ENCODE results near the gene ZNF254. TPM values are rescaled to one million over a fixed set of nuclear protein-coding genes. Genes with fewer than 3 reads are reported as not detected.
"Not testable (repeated sequence)": the region's sequence is repeated elsewhere in the genome, so short reads cannot be mapped to it uniquely, and the experiment has no call there.

ZNF254 gene
- polyA plus RNA-seq, 2 of the 4 experiments (the other 2 are of a cell fraction) = 7.8 to 12.1 TPM

- TF ChIP-seq, protein P1, sequence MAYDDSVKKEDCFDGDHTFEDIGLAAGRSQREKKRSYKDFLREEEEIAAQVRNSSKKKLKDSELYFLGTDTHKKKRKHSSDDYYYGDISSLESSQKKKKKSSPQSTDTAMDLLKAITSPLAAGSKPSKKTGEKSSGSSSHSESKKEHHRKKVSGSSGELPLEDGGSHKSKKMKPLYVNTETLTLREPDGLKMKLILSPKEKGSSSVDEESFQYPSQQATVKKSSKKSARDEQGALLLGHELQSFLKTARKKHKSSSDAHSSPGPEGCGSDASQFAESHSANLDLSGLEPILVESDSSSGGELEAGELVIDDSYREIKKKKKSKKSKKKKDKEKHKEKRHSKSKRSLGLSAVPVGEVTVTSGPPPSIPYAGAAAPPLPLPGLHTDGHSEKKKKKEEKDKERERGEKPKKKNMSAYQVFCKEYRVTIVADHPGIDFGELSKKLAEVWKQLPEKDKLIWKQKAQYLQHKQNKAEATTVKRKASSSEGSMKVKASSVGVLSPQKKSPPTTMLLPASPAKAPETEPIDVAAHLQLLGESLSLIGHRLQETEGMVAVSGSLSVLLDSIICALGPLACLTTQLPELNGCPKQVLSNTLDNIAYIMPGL (CRISPR knock-in tag; IDR thresholded peaks at IDR 0.05; ENCODE audit: borderline replicate concordance) = no peak
Observed at GRCh38 chr19:24071078-24071477, 15.9 kb upstream of the ZNF254 start (continued).

- no peak for TF ChIP-seq HDAC2 (IDR thresholded peaks at IDR 0.05)
- TF ChIP-seq HOXB13 (CRISPR knock-in tag; IDR thresholded peaks at IDR 0.05; ENCODE audit: low read depth) = no peak
- TF ChIP-seq RFX5 (IDR thresholded peaks at IDR 0.05) = no peak
- TF ChIP-seq, protein P1 (CRISPR knock-in tag; IDR thresholded peaks at IDR 0.05; ENCODE audit: borderline replicate concordance) = no peak
- TF ChIP-seq, protein P2, sequence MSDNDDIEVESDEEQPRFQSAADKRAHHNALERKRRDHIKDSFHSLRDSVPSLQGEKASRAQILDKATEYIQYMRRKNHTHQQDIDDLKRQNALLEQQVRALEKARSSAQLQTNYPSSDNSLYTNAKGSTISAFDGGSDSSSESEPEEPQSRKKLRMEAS (IDR thresholded peaks at IDR 0.05) = no peak
- no peak for TF ChIP-seq NPAS2 (CRISPR knock-in tag; IDR thresholded peaks at IDR 0.05; ENCODE audit: borderline replicate concordance)
- no peak for TF ChIP-seq BHLHE40 (IDR thresholded peaks at IDR 0.05; ENCODE audit: low read depth, low read length)
- no peak for TF ChIP-seq RARB (CRISPR knock-in tag; IDR thresholded peaks at IDR 0.05)
- no peak for TF ChIP-seq CBX2 (IDR thresholded peaks at IDR 0.05; ENCODE audit: borderline replicate concordance, low read depth)
- no peak for TF ChIP-seq ZFP36 (IDR thresholded peaks at IDR 0.05; ENCODE audit: borderline replicate concordance, partially characterized antibody)
- TF ChIP-seq, protein P3, sequence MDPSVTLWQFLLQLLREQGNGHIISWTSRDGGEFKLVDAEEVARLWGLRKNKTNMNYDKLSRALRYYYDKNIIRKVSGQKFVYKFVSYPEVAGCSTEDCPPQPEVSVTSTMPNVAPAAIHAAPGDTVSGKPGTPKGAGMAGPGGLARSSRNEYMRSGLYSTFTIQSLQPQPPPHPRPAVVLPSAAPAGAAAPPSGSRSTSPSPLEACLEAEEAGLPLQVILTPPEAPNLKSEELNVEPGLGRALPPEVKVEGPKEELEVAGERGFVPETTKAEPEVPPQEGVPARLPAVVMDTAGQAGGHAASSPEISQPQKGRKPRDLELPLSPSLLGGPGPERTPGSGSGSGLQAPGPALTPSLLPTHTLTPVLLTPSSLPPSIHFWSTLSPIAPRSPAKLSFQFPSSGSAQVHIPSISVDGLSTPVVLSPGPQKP (IDR thresholded peaks at IDR 0.05; ENCODE audit: low read depth, low read length) = no peak
- no peak for TF ChIP-seq NR3C1 (IDR thresholded peaks at IDR 0.05)
- no peaks in the 10 kb centered on the region for H3K4me1 ChIP-seq
- ChIA-PET POLR2A (no interaction called here), CTCF (no interaction called here)
- H3K27ac ChIP-seq = no peak overlapping the region
- ATAC-seq (no peak), DNase-seq (ENCODE audit: low read depth in 1 of 2, low spot score in 1 of 2) (no peak), FAIRE-seq (no peak)
- H3K4me3 ChIP-seq = no peak overlapping the region
- no peak overlapping the region for H3K4me2 ChIP-seq
- 0 out of 3 replicates have a peak, but pooled peaks cover 7% of the 10 kb centered on the region for H3K9me3 ChIP-seq
Observed at GRCh38 chr19:24072720-24073119, 14.3 kb upstream of the ZNF254 start.

GRCh38 chr19:24073807-24074206 is 13.2 kb upstream of the ZNF254 start:
- FAIRE-seq = no peak
- H3K4me1 ChIP-seq = no peaks in the 10 kb centered on the region
- POLR2A ChIA-PET = no interaction called here
- DNase-seq (ENCODE audit: low read depth in 1 of 2, low spot score in 1 of 2) = no peak
- 0 out of 3 replicates have a peak, but pooled peaks cover 3% of the 10 kb centered on the region for H3K9me3 ChIP-seq
- no peak overlapping the region for H3K4me2 ChIP-seq
- no peak overlapping the region for H3K27ac ChIP-seq
- TF ChIP-seq FOXS1 (CRISPR knock-in tag; IDR thresholded peaks at IDR 0.05) = no peak
- TF ChIP-seq MAFK (IDR thresholded peaks at IDR 0.05; ENCODE audit: partially characterized antibody) = no peak
- TF ChIP-seq NR3C1 (IDR thresholded peaks at IDR 0.05) = no peak
- TF ChIP-seq RFX5 (IDR thresholded peaks at IDR 0.05) = no peak
- no peak; a peak in 1 of 6 replicates for ATAC-seq
- CTCF ChIA-PET = no interaction called here
- H3K4me3 ChIP-seq = no peak overlapping the region

DNA sequence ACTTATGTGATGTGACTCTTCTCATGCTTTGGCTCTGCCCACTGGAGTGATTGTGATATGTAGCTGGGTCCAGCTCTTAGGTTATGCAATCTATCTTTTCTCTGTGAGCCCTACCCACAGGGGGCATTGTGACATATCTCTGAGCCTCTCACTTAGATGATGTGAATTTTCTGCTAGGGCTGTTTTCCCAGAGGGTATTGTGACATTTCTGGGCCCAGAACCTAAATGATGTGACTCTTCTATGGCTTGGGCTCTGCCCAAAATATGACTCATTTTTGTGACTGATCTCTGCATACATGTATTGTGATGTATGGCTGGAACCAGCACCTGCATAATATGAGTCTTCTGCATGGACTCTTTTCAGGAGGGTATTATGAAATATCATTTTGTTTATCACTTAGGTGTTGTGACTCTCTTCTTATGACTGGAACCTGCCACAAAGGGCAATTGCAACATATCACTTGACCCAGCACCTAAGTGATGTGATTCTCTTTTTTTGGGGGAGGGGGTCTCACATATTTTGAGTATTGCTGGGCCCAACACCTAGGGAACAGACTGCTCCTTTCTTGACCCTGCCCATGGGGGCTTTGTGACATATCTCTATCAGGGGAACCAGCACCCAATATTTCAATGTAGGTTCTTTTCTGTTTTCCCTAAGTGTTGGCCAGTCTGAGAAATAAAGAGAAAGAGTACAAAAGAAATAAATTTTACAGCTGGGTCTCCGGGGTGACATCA is 12.1 kb upstream of the ZNF254 start:
- H3K4me2 ChIP-seq = no peak overlapping the region
- H3K9me3 ChIP-seq = 0 out of 3 replicates have a peak, but pooled peaks cover 2% of the 10 kb centered on the region
- ChIA-PET CTCF (no interaction called here), POLR2A (no interaction called here)
- FAIRE-seq (no peak), ATAC-seq (peak; percentile 19 to 27; a peak in 1 of 6 replicates), DNase-seq (ENCODE audit: low read depth in 1 of 2, low spot score in 1 of 2) (no peak)
- WGBS (ENCODE audit: missing lambda C conversion rate) = 90% methylated on average over 1 of the region's 1 CpG
- H3K4me3 ChIP-seq = no peak overlapping the region
- TF ChIP-seq CBX8 (IDR thresholded peaks at IDR 0.05) (no peak), FOSL2 (IDR thresholded peaks at IDR 0.05) (no peak), FOSL2 (CRISPR knock-in tag; IDR thresholded peaks at IDR 0.05) (peak; percentile 11; the same call in 1 of the 2 replicates), CHD4 (IDR thresholded peaks at IDR 0.05; ENCODE audit: borderline replicate concordance) (no peak), CEBPB (IDR thresholded peaks at IDR 0.05) (peak in 1 of 2 experiments; percentile 3; a peak in 1 of 4 replicates)
- H3K4me1 ChIP-seq = no peaks in the 10 kb centered on the region
- H3K27ac ChIP-seq = no peak overlapping the region

GRCh38 chr19:24075530-24075929 is 11.5 kb upstream of the ZNF254 start:
- WGBS (ENCODE audit: missing lambda C conversion rate) = 93% methylated on average over 4 of the region's 4 CpGs
- H3K9me3 ChIP-seq; H3K27ac ChIP-seq; FAIRE-seq; H3K4me2 ChIP-seq; DNase-seq (ENCODE audit: low read depth in 1 of 2, low spot score in 1 of 2); POLR2A ChIA-PET; H3K4me1 ChIP-seq; ATAC-seq; H3K4me3 ChIP-seq; CTCF ChIA-PET: not testable (repeated sequence)
